Endodermal cell (in vitro differentiated cells): ENCODE measurements around the gene IVD. TPM values are rescaled to one million over a fixed set of nuclear protein-coding genes. Genes with fewer than 3 reads are reported as not detected.

ENCODE experiments used
- DNase-seq: peaks from one replicate; pipeline ENCODE4 v3.0.0-alpha.2; 2017
- H3K27ac ChIP-seq: 2 replicates; pipeline ENCODE4 v1.5.1; 2013; ENCODE audit warnings: mild to moderate bottlenecking, low read depth, low read length, moderate library complexity
- H3K27me3 ChIP-seq: 2 replicates; pipeline ENCODE4 v1.6.1; 2013; ENCODE audit warnings: mild to moderate bottlenecking, low read length, moderate library complexity; ENCODE audit not compliant: insufficient read depth, control insufficient read depth, poor library complexity, severe bottlenecking
- H3K36me3 ChIP-seq: 2 replicates; pipeline ENCODE4 v1.7.0; 2013; ENCODE audit warnings: mild to moderate bottlenecking, low read length, moderate library complexity; ENCODE audit not compliant: control insufficient read depth, insufficient read depth
- H3K4me1 ChIP-seq: one replicate; pipeline ENCODE4 v1.7.0; 2013; ENCODE audit warnings: low read length; ENCODE audit not compliant: control insufficient read depth, insufficient read depth
- H3K4me3 ChIP-seq: 2 replicates; pipeline ENCODE4 v1.5.1; 2013; ENCODE audit warnings: mild to moderate bottlenecking, low read length, moderate library complexity
- H3K9ac ChIP-seq: 2 replicates; pipeline ENCODE4 v1.6.1; 2013; ENCODE audit warnings: mild to moderate bottlenecking, low read length, moderate library complexity; ENCODE audit not compliant: poor library complexity, severe bottlenecking; ENCODE audit errors: extremely low read depth
- H3K9me3 ChIP-seq: 2 replicates; pipeline ENCODE4 v1.6.1; 2013; ENCODE audit warnings: mild to moderate bottlenecking, low read length, moderate library complexity; ENCODE audit not compliant: control insufficient read depth
- H3K27ac Mint-ChIP-seq: 2 replicates; pipeline ENCODE4 v1.8.0; 2020; ENCODE audit warnings: mixed read lengths
- H3K27me3 Mint-ChIP-seq: 2 replicates; pipeline ENCODE4 v1.8.0; 2021; ENCODE audit warnings: mild to moderate bottlenecking, mixed read lengths; ENCODE audit not compliant: insufficient read depth
- H3K36me3 Mint-ChIP-seq: 2 replicates; pipeline ENCODE4 v1.8.0; 2020; ENCODE audit warnings: low read depth, mixed read lengths
- H3K4me1 Mint-ChIP-seq: 2 replicates; pipeline ENCODE4 v1.8.0; 2020; ENCODE audit warnings: mixed read lengths
- H3K4me3 Mint-ChIP-seq: 2 replicates; pipeline ENCODE4 v1.8.0; 2020; ENCODE audit warnings: mild to moderate bottlenecking, moderate library complexity, mixed read lengths
- H3K9me3 Mint-ChIP-seq: 2 replicates; pipeline ENCODE4 v1.8.0; 2020; ENCODE audit warnings: mild to moderate bottlenecking, mixed read lengths
- CTCF ChIP-seq: fragments of 200-600 bp; sonication (generic); conservative IDR thresholded peaks from 2 replicates; pipeline ENCODE4 v1.5.0; 2021; ENCODE audit warnings: antibody characterized with exemption, mild to moderate bottlenecking
- WGBS, 2 experiments: methylation state at CpG; one replicate each; pipeline versions ENCODE4 v1.1.5 to v1.1.7; 2013; ENCODE audit warnings: missing lambda C conversion rate in 2 of 2, mixed read lengths in 1 of 2; ENCODE audit not compliant: insufficient coverage in 1 of 2, insufficient read length in 1 of 2; 5-methylcytosine and 5-hydroxymethylcytosine counted together
- total RNA-seq, 2 donors: library from RNA; stranded (reverse); fragmentation: NEBNext Ultra II Directional in 1 of 2; extraction: Animal tissue kit (Norgen Biotek cat#: 25700) in 1 of 2; gene quantifications; 2 replicates in 1 of 2; 3 replicates in 1 of 2; pipeline ENCODE4 v1.2.1, GENCODE V29; 2021

Gene IVD
- total RNA-seq, 2 donors from 2014 or later, result 90.6 to 98.7 TPM

DNA sequence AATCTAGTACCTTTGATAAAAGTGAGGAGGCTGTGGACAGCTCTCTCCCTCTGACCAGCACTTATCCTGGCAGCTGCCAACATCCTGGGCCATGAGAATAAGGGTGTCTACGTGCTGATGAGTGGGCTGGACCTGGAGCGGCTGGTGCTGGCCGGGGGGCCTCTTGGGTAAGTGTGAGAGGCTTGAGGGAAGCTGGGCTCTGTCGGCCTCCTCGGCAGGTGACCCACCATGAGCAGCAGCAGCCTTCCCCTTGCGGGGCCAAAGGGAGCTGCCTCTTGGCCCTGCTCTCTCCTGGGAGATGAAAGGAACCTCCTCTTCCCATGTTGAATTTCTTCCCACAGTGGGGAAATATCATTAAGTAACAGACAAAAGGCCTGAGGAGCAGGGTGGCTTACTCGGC is 9.2 kb downstream of the IVD start:
- H3K4me1 ChIP-seq, result no peaks in the 10 kb centered on the region
- H3K27me3 ChIP-seq, result no peaks in the 10 kb centered on the region
- H3K27me3 Mint-ChIP-seq, result no peaks in the 10 kb centered on the region
- no peaks in the 10 kb centered on the region for H3K9me3 Mint-ChIP-seq
- peaks cover 74% of the 10 kb centered on the region for H3K36me3 Mint-ChIP-seq
- no peaks in the 10 kb centered on the region for H3K4me1 Mint-ChIP-seq
- H3K36me3 ChIP-seq, result peaks cover 74% of the 10 kb centered on the region
- DNase-seq, result no peak
- H3K9ac ChIP-seq, result no peak overlapping the region
- H3K9me3 ChIP-seq, result no peaks in the 10 kb centered on the region
- no peak overlapping the region for H3K4me3 Mint-ChIP-seq
- no peak overlapping the region for H3K27ac ChIP-seq
- no peak for TF ChIP-seq CTCF
- 90 to 96% methylated on average over 2 to 7 of the region's 7 CpGs for WGBS, 2 experiments
- no peak overlapping the region for H3K27ac Mint-ChIP-seq
- H3K4me3 ChIP-seq, result no peak overlapping the region

DNA sequence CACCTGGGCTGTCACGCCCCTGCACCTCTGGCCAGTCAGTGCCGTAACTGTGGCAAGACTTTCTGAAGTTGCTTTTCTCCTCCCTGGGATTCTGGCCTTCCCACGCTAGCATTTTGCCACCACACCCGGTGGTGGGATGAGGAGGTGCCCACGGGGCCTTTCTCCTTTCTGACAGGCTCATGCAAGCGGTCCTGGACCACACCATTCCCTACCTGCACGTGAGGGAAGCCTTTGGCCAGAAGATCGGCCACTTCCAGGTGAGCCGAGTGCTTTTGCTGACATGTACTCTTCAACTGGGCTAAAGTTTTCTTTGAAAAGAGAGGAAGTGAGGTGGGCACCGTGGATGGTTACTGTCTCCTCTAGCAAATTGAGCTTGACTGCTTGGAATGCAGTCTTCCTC is 9.6 kb downstream of the IVD start:
- Histone ChIP-seq H3K4me3 (no peak overlapping the region), H3K4me1 (no peaks in the 10 kb centered on the region), H3K9ac (no peak overlapping the region), H3K36me3 (peaks cover 70% of the 10 kb centered on the region), H3K27ac (no peak overlapping the region), H3K27me3 (no peaks in the 10 kb centered on the region), H3K9me3 (no peaks in the 10 kb centered on the region)
- 93 to 96% methylated on average over 4 to 10 of the region's 10 CpGs for WGBS, 2 experiments
- peaks cover 71% of the 10 kb centered on the region for H3K36me3 Mint-ChIP-seq
- no peaks in the 10 kb centered on the region for H3K27me3 Mint-ChIP-seq
- no peak overlapping the region for H3K27ac Mint-ChIP-seq
- no peak for TF ChIP-seq CTCF
- no peaks in the 10 kb centered on the region for H3K4me1 Mint-ChIP-seq
- no peak for DNase-seq
- H3K9me3 Mint-ChIP-seq, result no peaks in the 10 kb centered on the region
- no peak overlapping the region for H3K4me3 Mint-ChIP-seq

DNA sequence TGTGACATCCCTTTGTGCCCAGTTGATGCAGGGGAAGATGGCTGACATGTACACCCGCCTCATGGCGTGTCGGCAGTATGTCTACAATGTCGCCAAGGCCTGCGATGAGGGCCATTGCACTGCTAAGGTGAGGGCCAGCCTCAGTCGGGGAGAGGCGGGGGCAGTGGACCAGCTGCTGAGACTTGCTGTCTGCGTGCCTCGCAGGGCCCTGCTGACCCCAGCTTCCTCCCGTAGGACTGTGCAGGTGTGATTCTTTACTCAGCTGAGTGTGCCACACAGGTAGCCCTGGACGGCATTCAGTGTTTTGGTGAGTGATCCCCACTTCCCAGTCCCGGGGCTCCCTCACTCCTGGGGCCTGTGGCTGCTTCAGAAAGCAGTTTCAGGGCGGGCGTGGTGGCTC is 10.5 kb downstream of the IVD start:
- Mint-ChIP-seq H3K4me1 (peaks cover 3% of the 10 kb centered on the region), H3K9me3 (no peaks in the 10 kb centered on the region), H3K4me3 (no peak overlapping the region), H3K27me3 (peaks cover 2% of the 10 kb centered on the region), H3K36me3 (peaks cover 62% of the 10 kb centered on the region), H3K27ac (no peak overlapping the region)
- no peaks in the 10 kb centered on the region for H3K27me3 ChIP-seq
- H3K9ac ChIP-seq, result no peak overlapping the region
- WGBS, 2 experiments, result 95 to 97% methylated on average over 12 to 14 of the region's 14 CpGs
- no peak overlapping the region for H3K27ac ChIP-seq
- no peaks in the 10 kb centered on the region for H3K9me3 ChIP-seq
- H3K4me1 ChIP-seq, result no peaks in the 10 kb centered on the region
- no peak for TF ChIP-seq CTCF
- no peak for DNase-seq
- no peak overlapping the region for H3K4me3 ChIP-seq
- peaks cover 62% of the 10 kb centered on the region for H3K36me3 ChIP-seq
